Activated naive CD4-positive, alpha-beta T cell treated with Interleukin-2 at 50 U/mL for 16 hours (primary cell): Measurements from ENCODE around the gene ATP2B2.

Experiments used
- DNase-seq: peaks from one replicate; pipeline ENCODE4 v3.0.0-alpha.2; 2020

ATP2B2 gene

DNA sequence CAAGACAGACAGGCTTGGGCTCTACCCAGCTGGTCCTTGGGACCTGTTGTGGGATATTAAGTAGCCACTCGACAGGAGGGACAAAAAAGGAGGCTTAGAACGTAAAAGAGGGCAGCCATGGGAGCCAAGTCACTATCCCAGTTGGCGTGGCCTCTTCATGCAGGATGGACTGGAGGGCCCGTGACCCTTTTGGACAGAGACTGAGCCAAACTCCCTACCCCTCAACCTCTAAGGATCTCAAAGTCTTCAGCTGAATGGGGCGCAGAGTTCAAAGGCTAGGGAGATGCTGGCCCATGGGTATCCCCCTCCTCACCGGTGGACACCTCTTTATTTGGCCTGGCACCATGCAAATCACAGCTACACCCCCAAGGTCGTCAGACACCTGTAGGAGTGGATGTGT, 126.6 kb downstream of the ATP2B2 start:
- DNase-seq = no peak

- no peak for DNase-seq
Measured at GRCh38 chr3:10378246-10378645, 127.1 kb downstream of the ATP2B2 start.

DNA sequence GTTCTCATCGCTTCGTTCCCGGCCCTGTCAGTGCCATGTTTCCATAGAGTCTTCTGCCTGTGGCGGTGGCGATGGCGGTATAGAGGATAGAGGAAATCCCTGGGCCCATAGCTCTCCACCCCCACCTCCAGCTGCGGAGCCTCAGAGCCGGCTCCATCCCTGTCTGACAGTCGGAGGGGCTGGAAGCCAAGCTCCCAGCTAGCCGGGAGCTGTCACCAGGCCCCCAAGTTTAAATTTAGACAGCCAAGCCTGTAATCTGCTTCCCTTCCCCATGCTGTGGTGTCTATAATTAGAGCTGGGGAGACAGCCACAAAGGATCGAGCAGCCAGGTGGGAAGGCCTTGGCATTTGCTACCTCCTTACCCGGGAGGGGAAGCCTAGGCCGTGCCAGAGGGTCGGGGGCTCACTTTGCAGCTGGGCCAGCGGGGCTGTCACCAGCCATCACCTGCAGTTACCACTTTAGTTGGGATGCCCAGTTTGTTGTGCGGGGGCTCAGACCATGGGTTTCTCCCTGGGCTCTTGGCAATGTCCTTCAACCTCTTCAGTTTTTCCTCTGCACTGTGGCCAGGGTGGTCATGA, 128.1 kb downstream of the ATP2B2 start:
- no peak for DNase-seq

DNA sequence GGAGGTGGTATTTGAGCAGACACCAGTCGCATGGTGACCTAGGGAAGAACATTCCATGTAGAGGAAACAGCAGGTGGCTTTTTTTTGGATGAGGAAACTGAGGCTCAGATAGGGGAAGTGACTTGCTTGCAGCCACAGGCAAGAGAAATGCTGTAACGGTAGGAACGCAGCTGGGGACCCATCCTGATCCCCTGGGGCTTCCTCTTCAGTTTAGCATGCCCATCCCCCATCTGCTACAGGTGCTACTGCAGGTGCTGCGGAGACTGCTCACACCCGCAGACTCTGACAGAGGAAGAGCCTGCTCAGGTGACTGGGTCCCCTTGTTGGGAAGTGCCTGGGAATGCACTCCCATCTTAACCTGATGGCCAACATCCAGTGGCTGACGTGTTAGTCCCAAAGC, 129.0 kb downstream of the ATP2B2 start:
- DNase-seq = no peak

GRCh38 chr3:10375296-10376053, 129.9 kb downstream of the ATP2B2 start:
- no peak for DNase-seq

DNA sequence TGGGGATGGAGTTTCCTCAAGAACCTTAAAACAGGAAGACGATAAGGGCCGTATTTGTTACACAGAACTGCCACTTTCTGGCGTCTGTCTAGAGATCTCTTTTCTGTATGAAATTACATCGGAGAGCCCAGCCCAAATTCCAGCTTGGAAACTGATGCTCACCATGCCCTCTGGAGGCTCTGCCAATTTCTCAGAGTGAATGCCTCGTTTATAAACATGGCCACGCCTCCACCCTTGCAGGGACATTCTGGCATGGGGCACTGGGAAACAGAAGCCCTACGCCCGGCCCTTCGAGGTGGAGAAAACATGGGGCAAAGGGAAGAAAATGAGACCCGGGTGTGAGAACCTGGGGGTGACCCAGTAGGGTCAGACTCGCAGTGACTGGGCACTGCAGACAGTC, 131.1 kb downstream of the ATP2B2 start:
- no peak for DNase-seq

DNA sequence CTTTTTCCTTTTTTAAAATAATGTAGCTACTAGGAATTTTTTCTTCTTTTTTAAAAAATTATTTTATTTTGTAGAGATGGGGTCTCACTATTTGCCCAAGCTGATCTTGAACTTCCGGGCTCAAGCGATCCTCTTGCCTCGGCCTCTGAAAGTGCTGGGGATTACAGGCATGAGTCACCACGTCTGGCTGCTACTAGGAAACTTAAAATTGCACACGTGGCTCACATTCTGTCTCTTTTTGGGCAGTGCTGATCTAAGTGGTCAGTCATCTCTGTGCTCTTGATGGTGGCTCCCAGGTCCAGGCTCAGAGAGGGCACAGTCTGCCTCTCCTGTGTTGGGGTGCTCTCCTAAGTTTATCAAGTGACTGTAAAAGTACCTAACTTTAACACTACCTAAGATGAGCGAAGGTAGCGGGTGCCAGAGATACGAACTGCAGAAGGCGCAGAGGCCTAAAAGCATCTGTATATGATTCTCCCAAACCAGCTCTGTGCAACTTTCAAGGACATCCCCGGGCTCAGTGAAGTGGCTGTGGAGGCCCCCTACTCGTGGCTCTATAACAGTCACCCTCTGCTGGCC, 131.6 kb downstream of the ATP2B2 start:
- DNase-seq = no peak

GRCh38 chr3:10371789-10372188, 133.6 kb downstream of the ATP2B2 start:
- DNase-seq = no peak

DNA sequence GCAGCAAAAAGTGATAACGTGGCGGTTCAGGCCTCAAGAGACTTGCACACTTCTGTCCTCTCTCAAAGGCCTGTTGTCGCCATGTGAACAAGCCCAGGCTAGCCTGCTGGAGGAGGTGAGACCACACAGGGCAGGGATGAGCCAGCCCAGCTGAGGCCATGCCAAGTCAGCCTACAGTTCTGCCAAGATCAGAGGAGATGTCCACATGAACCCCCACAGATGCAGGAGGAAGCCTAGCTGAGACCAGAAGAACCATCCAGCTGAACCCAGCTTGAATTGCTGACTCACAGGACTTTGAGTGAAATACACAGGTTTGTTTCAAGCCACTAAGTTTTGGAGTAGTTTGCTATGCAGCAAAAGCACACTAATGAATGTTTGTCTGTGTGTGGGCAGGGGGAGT, 134.2 kb downstream of the ATP2B2 start:
- DNase-seq = no peak

DNA sequence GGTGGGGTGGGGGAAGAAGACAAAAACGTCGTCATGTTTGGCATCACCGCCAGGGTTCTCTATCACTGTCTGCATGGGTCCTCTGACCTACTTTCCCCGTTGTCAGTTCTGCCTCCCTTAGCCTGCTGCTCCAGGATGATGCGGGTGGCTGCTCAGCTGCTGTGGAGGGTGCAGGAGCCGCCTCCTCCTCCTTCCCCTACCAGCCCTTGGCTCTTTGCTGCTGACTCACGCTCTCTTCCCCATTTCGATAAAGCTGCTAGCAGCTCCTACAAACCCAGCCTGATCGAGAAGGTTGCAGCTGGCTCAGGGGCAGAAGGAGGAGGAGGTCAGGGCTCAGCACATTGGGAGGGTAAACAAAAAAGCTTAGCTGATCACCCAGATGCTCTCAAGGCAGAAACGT, 135.0 kb downstream of the ATP2B2 start:
- DNase-seq = no peak

DNA sequence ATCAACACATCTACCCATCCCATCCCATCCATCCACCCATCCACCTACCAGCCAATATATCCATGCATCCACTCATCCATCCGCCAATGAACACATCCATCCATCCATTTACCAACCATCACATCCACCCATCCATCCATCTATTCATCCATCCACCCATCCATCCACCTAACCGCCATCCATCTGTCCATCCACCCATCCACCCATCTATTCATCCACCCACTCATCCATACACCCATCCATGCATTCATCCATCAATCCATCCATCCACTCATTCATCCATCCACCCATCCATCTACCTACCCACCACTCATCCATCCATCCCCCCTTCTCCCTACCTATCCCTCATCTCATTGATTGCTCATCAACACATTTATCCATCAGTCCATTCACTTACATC, 136.9 kb downstream of the ATP2B2 start:
- no peak for DNase-seq

- DNase-seq = no peak
Measured at GRCh38 chr3:10367506-10367905, 137.9 kb downstream of the ATP2B2 start.

GRCh38 chr3:10366651-10367101, 138.7 kb downstream of the ATP2B2 start:
- DNase-seq = peak; percentile 62

DNA sequence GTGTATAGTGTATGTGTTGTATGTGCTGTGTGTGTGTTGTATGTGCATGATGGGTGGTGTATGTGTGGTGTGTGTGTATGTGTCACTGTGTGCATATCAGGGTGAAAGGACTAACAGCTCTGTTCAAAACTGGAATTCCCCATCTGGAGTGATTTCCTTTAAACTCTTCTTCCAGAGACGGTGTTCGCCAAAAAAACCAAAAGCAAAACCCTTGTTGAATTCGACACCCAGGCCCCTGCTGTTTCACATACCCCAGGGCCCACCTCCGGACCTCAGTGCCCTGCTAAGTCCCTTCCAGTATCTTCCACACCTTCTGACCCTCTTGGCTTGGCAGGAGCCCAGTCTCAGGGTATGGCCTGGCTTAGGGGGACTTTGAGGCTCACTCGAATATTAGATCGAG, 139.6 kb downstream of the ATP2B2 start:
- no peak for DNase-seq

DNA sequence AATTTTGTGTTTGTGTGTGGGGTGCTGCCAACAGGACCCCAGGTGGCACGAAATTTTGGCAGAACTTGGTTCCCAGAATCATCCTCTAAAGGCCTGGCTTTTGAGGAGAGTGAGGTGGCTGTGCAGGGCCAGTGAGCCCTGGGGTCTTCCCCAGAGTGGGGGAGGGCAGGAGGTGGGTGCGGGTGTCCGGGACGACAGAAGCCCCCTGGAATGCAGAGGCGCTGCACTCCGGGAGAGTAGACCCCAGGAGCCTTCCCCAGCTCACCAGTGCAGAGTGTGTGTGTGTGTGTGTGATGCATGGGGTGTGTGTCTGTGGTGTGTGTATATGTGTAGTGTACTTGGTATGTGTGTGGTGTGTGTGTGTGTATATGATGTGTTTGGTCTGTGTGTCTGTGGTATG, 140.1 kb downstream of the ATP2B2 start:
- DNase-seq = no peak

GRCh38 chr3:10364806-10365205, 140.6 kb downstream of the ATP2B2 start:
- no peak for DNase-seq

GRCh38 chr3:10363935-10364334, 141.5 kb downstream of the ATP2B2 start:
- DNase-seq = no peak

DNA sequence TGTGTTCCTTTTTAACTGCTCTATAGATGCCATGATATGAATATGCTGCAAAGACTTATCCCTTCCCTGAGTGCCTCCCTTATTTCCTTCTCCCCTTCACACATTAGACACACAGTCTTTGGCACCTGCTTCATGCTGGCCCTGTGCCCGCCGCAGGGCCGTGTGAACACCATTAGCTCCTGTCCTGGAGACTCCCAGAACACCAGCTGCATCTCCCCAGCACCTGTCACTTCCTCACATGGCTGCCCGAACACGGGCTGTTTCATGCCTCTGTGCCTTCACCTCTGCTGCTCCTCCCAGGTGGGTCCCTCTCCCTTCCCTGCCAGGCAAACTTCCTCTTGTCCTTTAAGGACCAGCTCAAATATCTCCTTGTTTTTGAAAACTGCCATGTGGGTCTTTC, 144.0 kb downstream of the ATP2B2 start:
- DNase-seq = no peak

DNA sequence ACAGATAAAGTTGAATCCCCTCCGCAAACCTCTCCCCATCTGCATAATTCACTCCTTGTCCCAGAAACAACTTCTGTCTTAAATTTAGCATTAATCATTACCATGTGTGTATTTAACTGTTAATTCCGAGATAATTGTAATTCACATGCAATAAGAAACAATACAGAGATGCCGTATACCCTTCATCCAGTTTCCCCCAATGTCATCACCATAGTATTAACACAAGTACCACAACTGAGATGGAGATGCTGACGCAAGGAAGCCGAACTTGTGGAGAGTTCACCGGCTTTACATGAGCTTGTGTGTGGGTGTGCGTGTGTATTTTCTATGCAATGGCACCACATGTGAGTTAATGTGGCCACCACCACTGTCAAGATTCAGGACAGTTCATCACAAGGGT, 144.9 kb downstream of the ATP2B2 start:
- no peak for DNase-seq

DNA sequence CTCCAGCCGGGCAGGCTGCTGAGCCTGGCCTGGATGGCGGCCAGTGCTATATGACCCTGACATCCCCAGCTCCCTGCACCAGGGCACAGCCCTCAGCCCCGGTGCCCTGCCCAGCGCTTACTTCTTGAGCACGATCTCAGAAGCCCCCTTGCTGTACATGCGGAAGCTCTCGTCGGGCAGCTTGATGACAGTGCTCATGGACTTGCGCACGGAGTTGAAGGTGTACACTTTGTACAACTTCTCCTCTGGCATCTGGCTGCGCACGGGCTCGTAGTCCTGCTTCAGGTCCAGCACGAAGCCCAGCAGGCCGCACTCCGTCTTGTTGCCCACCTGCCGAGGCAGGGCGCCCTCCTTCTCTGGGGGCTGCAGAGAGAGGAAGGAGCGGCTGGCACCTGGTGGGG, 145.6 kb downstream of the ATP2B2 start:
- DNase-seq = no peak

- DNase-seq = no peak
Measured at GRCh38 chr3:10358309-10358980, 146.9 kb downstream of the ATP2B2 start.

GRCh38 chr3:10357592-10358308, 147.6 kb downstream of the ATP2B2 start:
- DNase-seq = no peak

DNA sequence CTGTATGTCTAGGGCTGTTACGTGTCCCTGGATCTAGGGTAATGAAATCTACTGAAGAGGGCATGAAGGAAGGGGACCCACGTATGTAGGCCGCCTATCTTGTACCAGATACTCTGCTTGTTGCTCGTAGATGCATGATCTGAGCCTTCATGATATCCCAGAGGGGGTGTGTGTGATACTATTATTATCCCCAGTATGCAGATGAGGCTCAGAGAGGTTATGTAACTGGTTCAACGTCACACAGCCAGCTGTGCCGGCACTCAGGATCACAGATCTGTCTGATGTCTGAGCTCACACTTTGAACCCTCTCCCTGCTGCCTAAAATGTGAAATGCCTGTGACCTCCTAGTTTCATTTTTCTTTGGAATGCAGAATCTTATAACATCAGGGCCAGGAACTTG, 148.3 kb downstream of the ATP2B2 start:
- DNase-seq = no peak
